ENCODE results near the gene PRX. TPM values are rescaled to one million over a fixed set of nuclear protein-coding genes. Genes with fewer than 3 reads are reported as not detected.
"Not testable (repeated sequence)": the region's sequence is repeated elsewhere in the genome, so short reads cannot be mapped to it uniquely, and the experiment has no call there.

Gene PRX
- total RNA-seq, 1 donor from 2014 or later = 51.5 TPM

GRCh38 chr19:40414542-40415535, 1.7 kb upstream of the PRX start:
- H3K4me3 ChIP-seq = no peak overlapping the region
- peak overlapping the region; percentile 21 for H3K27ac ChIP-seq
- no peaks in the 10 kb centered on the region for H3K27me3 ChIP-seq (ENCODE audit: low read depth)
- DNase-seq = no peak
- no peak for ATAC-seq
- TF ChIP-seq CTCF (IDR thresholded peaks at IDR 0.05) = no peak
- H3K36me3 ChIP-seq = no peaks in the 10 kb centered on the region
- H3K9me3 ChIP-seq = no peaks in the 10 kb centered on the region
- intact Hi-C loops (cut with DNase I) = no loop called here
- peaks cover 50% of the 10 kb centered on the region for H3K4me1 ChIP-seq

- no peak for ATAC-seq
- Histone ChIP-seq H3K36me3 (no peaks in the 10 kb centered on the region), H3K4me1 (peaks cover 46% of the 10 kb centered on the region), H3K27ac (peak overlapping the region; percentile 77), H3K4me3 (peak overlapping the region; percentile 50), H3K27me3 (ENCODE audit: low read depth) (no peaks in the 10 kb centered on the region), H3K9me3 (no peaks in the 10 kb centered on the region)
- intact Hi-C loops (cut with DNase I) = no loop called here
- no peak for TF ChIP-seq CTCF (IDR thresholded peaks at IDR 0.05)
- DNase-seq = no peak
These were observed 312 bp downstream of the PRX start for GRCh38 chr19:40412866-40413265.

GRCh38 chr19:40411958-40412499, 1.1 kb downstream of the PRX start:
- Histone ChIP-seq H3K4me1 (peaks cover 43% of the 10 kb centered on the region), H3K27ac (peak overlapping the region; percentile 77), H3K27me3 (ENCODE audit: low read depth) (no peaks in the 10 kb centered on the region), H3K36me3 (no peaks in the 10 kb centered on the region), H3K9me3 (no peaks in the 10 kb centered on the region), H3K4me3 (peak overlapping the region; percentile 50)
- no peak for DNase-seq
- intact Hi-C loops (cut with DNase I) = no loop called here
- ATAC-seq = no peak
- TF ChIP-seq CTCF (IDR thresholded peaks at IDR 0.05) = no peak

- H3K4me1 ChIP-seq = peaks cover 37% of the 10 kb centered on the region
- TF ChIP-seq CTCF (IDR thresholded peaks at IDR 0.05) = no peak
- DNase-seq = no peak
- no peaks in the 10 kb centered on the region for H3K27me3 ChIP-seq (ENCODE audit: low read depth)
- H3K9me3 ChIP-seq = no peaks in the 10 kb centered on the region
- peak; percentile 48 to 54 for ATAC-seq
- H3K36me3 ChIP-seq = no peaks in the 10 kb centered on the region
- intact Hi-C loops (cut with DNase I) = no loop called here
- H3K4me3 ChIP-seq = peak overlapping the region; percentile 50
- peak overlapping the region; percentile 77 for H3K27ac ChIP-seq
These were observed 1.9 kb downstream of the PRX start for GRCh38 chr19:40411125-40411842.

GRCh38 chr19:40410030-40410389, 3.2 kb downstream of the PRX start:
- TF ChIP-seq CTCF (IDR thresholded peaks at IDR 0.05) = no peak
- Histone ChIP-seq H3K9me3 (no peaks in the 10 kb centered on the region), H3K27ac (peak overlapping the region; percentile 77), H3K4me3 (peak overlapping the region; percentile 50), H3K36me3 (no peaks in the 10 kb centered on the region), H3K27me3 (ENCODE audit: low read depth) (no peaks in the 10 kb centered on the region), H3K4me1 (peaks cover 26% of the 10 kb centered on the region)
- DNase-seq (no peak), ATAC-seq (no peak)
- intact Hi-C loops (cut with DNase I) = no loop called here

GRCh38 chr19:40408598-40408925, 4.6 kb downstream of the PRX start:
- not testable (repeated sequence) for H3K27me3 ChIP-seq (ENCODE audit: low read depth); H3K9me3 ChIP-seq

More at GRCh38 chr19:40408598-40408925, 4.6 kb downstream of the PRX start:
- H3K4me3 ChIP-seq; H3K27ac ChIP-seq; DNase-seq; H3K36me3 ChIP-seq; intact Hi-C loops (cut with DNase I); ATAC-seq: not testable (repeated sequence)
- peaks cover 33% of the 10 kb centered on the region for H3K4me1 ChIP-seq
